HG03558 (cell line): Measurements from ENCODE around the gene UTF1.

ENCODE experiments used
- ATAC-seq: cut with Tn5 transposase; IDR thresholded peaks from one replicate; pipeline ENCODE4 v1.9.1; 2021; ENCODE audit warnings: moderate number of reproducible peaks; ENCODE audit not compliant: unreplicated experiment; ENCODE audit errors: extremely low read depth

The UTF1 gene

GRCh38 chr10:133230044-133230361 is at the start of gene UTF1:
Gene UTF1 (plus strand): TSS chr10:133230217. CDS start chr10:133230289, 72 bp downstream.
- ATAC-seq, result no peak

GRCh38 chr10:133180965-133181639 is 48.9 kb upstream of the UTF1 start:
- ATAC-seq, result no peak

- ATAC-seq, result no peak
These were observed 47.8 kb upstream of the UTF1 start for GRCh38 chr10:133182190-133182589.

- no peak for ATAC-seq
These were observed 47.0 kb upstream of the UTF1 start for GRCh38 chr10:133182791-133183645.

- ATAC-seq, result no peak
These were observed 46.2 kb upstream of the UTF1 start for GRCh38 chr10:133183646-133184378.

- no peak for ATAC-seq
These were observed 45.3 kb upstream of the UTF1 start for GRCh38 chr10:133184591-133185244.

- no peak for ATAC-seq
These were observed 44.6 kb upstream of the UTF1 start for GRCh38 chr10:133185421-133185820.

GRCh38 chr10:133185916-133186315 is 44.1 kb upstream of the UTF1 start:
- no peak for ATAC-seq

- ATAC-seq, result no peak
These were observed 43.5 kb upstream of the UTF1 start for GRCh38 chr10:133186416-133187090.

GRCh38 chr10:133187091-133187905 is 42.7 kb upstream of the UTF1 start:
- no peak for ATAC-seq

GRCh38 chr10:133187906-133188681 is 41.9 kb upstream of the UTF1 start:
- ATAC-seq, result no peak

GRCh38 chr10:133189256-133189655 is 40.8 kb upstream of the UTF1 start:
- no peak for ATAC-seq

- no peak for ATAC-seq
These were observed 40.3 kb upstream of the UTF1 start for GRCh38 chr10:133189726-133190125.

- no peak for ATAC-seq
These were observed 39.8 kb upstream of the UTF1 start for GRCh38 chr10:133190225-133190624.

- no peak for ATAC-seq
These were observed 38.4 kb upstream of the UTF1 start for GRCh38 chr10:133191651-133192050.

GRCh38 chr10:133194151-133194550 is 35.9 kb upstream of the UTF1 start:
- ATAC-seq, result no peak

- ATAC-seq, result no peak
These were observed 34.9 kb upstream of the UTF1 start for GRCh38 chr10:133195096-133195495.

- no peak for ATAC-seq
These were observed 34.4 kb upstream of the UTF1 start for GRCh38 chr10:133195611-133196010.
